Nephron (organoid): Measurements from ENCODE around the gene PDCD7.
A peak's percentile ranks its signal among the peaks of the same experiment; 100 is the strongest.

Experiments
- H3K27ac Mint-ChIP-seq, 3 experiments: 2 replicates each; pipeline ENCODE4 v1.8.0; 2020; ENCODE audit warnings: mixed read lengths in 3 of 3, mild to moderate bottlenecking in 2 of 3, moderate library complexity in 1 of 3
- H3K27me3 Mint-ChIP-seq: 2 replicates; pipeline ENCODE4 v1.8.0; 2021; ENCODE audit warnings: low read depth, mild to moderate bottlenecking, moderate library complexity, mixed read lengths
- H3K36me3 Mint-ChIP-seq: 2 replicates; pipeline ENCODE4 v1.8.0; 2020; ENCODE audit warnings: low read depth, mixed read lengths
- H3K4me1 Mint-ChIP-seq: 2 replicates; pipeline ENCODE4 v1.8.0; 2020; ENCODE audit warnings: mixed read lengths
- H3K4me3 Mint-ChIP-seq, 3 experiments: 2 replicates each; pipeline ENCODE4 v1.8.0; 2020; ENCODE audit warnings: mild to moderate bottlenecking in 3 of 3, mixed read lengths in 3 of 3, moderate library complexity in 2 of 3
- H3K9me3 Mint-ChIP-seq: 2 replicates; pipeline ENCODE4 v1.8.0; 2020; ENCODE audit warnings: mixed read lengths
- CTCF ChIP-seq, 3 experiments: fragments of 200-600 bp; sonication (generic); IDR thresholded peaks; one replicate each; pipeline ENCODE4 v1.5.0; 2021; ENCODE audit warnings: antibody characterized with exemption in 3 of 3; ENCODE audit not compliant: unreplicated experiment in 3 of 3

Gene PDCD7

GRCh38 chr15:65086680-65087111, 46.9 kb downstream of the PDCD7 start:
- peak overlapping the region; percentile 32 to 59 (median 54) for H3K27ac Mint-ChIP-seq
- peaks cover 73% of the 10 kb centered on the region for H3K4me1 Mint-ChIP-seq

GRCh38 chr15:65085990-65086679, 47.5 kb downstream of the PDCD7 start:
- H3K4me1 Mint-ChIP-seq: peaks cover 75% of the 10 kb centered on the region
- peak; percentile 32 to 52 (median 38) for TF ChIP-seq CTCF (IDR thresholded peaks at IDR 0.05; ENCODE audit: unreplicated experiment in 3 of 3)
- no peaks in the 10 kb centered on the region for H3K9me3 Mint-ChIP-seq
- H3K4me3 Mint-ChIP-seq: no peak overlapping the region
- H3K27me3 Mint-ChIP-seq: peaks cover 7% of the 10 kb centered on the region
- H3K27ac Mint-ChIP-seq: peak overlapping the region; percentile 25 to 96 (median 48)
- no peaks in the 10 kb centered on the region for H3K36me3 Mint-ChIP-seq

More at GRCh38 chr15:65086680-65087111, 46.9 kb downstream of the PDCD7 start:
- peaks cover 7% of the 10 kb centered on the region for H3K27me3 Mint-ChIP-seq
- no peak for TF ChIP-seq CTCF (IDR thresholded peaks at IDR 0.05; ENCODE audit: unreplicated experiment in 3 of 3)
- no peak overlapping the region for H3K4me3 Mint-ChIP-seq
- H3K9me3 Mint-ChIP-seq: no peaks in the 10 kb centered on the region
- H3K36me3 Mint-ChIP-seq: no peaks in the 10 kb centered on the region

- H3K27me3 Mint-ChIP-seq: peaks cover 7% of the 10 kb centered on the region
- H3K4me1 Mint-ChIP-seq: peaks cover 81% of the 10 kb centered on the region
- H3K27ac Mint-ChIP-seq: peak overlapping the region; percentile 24 to 96 (median 55)
- no peak for TF ChIP-seq CTCF (IDR thresholded peaks at IDR 0.05; ENCODE audit: unreplicated experiment in 3 of 3)
- H3K36me3 Mint-ChIP-seq: no peaks in the 10 kb centered on the region
- H3K4me3 Mint-ChIP-seq: peak overlapping the region in 1 of 3 experiments; percentile 39
- H3K9me3 Mint-ChIP-seq: no peaks in the 10 kb centered on the region
Measured at GRCh38 chr15:65085207-65085753, 48.3 kb downstream of the PDCD7 start.

GRCh38 chr15:65084500-65085206, 49.0 kb downstream of the PDCD7 start:
- H3K9me3 Mint-ChIP-seq: no peaks in the 10 kb centered on the region
- H3K4me1 Mint-ChIP-seq: peaks cover 81% of the 10 kb centered on the region
- no peaks in the 10 kb centered on the region for H3K36me3 Mint-ChIP-seq
- H3K27ac Mint-ChIP-seq: peak overlapping the region; percentile 28 to 96 (median 55)
- H3K27me3 Mint-ChIP-seq: peaks cover 7% of the 10 kb centered on the region
- H3K4me3 Mint-ChIP-seq: no peak overlapping the region
- TF ChIP-seq CTCF (IDR thresholded peaks at IDR 0.05; ENCODE audit: unreplicated experiment in 3 of 3): no peak

- H3K36me3 Mint-ChIP-seq: no peaks in the 10 kb centered on the region
- no peaks in the 10 kb centered on the region for H3K9me3 Mint-ChIP-seq
- H3K27ac Mint-ChIP-seq: peak overlapping the region; percentile 90 to 98 (median 96)
- peaks cover 10% of the 10 kb centered on the region for H3K27me3 Mint-ChIP-seq
- peak overlapping the region; percentile 23 to 69 (median 54) for H3K4me3 Mint-ChIP-seq
- H3K4me1 Mint-ChIP-seq: peaks cover 80% of the 10 kb centered on the region
- TF ChIP-seq CTCF (IDR thresholded peaks at IDR 0.05; ENCODE audit: unreplicated experiment in 3 of 3): peak; percentile 44 to 60 (median 49)
Measured at GRCh38 chr15:65083262-65083701, 50.3 kb downstream of the PDCD7 start.
